Measurements from ENCODE around the gene ST6GAL1. TPM values are rescaled to one million over a fixed set of nuclear protein-coding genes. Genes with fewer than 3 reads are reported as not detected.
"Not testable (repeated sequence)": the region's sequence is repeated elsewhere in the genome, so short reads cannot be mapped to it uniquely, and the experiment has no call there.

ST6GAL1 gene
- total RNA-seq, 4 donors from 2014 or later = 11.1 to 29.8 (median 18.6) TPM

DNA sequence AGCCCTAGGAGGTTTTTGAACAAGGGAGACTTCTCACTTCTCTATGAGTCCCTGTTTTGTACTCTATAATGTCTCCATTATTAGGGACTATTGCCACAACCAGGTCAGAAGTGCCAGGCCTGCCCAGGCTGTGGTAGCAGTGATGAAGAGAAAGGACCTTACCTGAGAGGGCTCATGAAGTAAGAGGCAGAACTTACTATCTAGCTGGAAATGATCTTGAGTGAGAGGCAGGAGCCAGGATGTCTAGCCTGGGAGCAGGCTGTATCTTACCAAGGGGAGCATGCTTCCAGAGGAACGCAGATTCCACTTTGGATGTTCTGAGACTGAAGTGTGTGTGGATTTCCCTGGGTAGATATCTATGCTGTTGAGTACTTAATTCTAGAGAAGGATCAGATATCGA is 115.7 kb downstream of the ST6GAL1 start:
- H3K9me3 ChIP-seq = no peaks in the 10 kb centered on the region
- no peak overlapping the region for H3K27ac ChIP-seq
- intact Hi-C loops (cut with DNase I; ENCODE audit: low total_unique reads) = no loop called here
- no peak overlapping the region for H3K4me3 ChIP-seq
- H3K4me1 ChIP-seq = peaks cover 0 to 12% of the 10 kb centered on the region in 2 donors
- DNase-seq = no peak
- H3K36me3 ChIP-seq = no peaks in the 10 kb centered on the region
- TF ChIP-seq, protein P1, sequence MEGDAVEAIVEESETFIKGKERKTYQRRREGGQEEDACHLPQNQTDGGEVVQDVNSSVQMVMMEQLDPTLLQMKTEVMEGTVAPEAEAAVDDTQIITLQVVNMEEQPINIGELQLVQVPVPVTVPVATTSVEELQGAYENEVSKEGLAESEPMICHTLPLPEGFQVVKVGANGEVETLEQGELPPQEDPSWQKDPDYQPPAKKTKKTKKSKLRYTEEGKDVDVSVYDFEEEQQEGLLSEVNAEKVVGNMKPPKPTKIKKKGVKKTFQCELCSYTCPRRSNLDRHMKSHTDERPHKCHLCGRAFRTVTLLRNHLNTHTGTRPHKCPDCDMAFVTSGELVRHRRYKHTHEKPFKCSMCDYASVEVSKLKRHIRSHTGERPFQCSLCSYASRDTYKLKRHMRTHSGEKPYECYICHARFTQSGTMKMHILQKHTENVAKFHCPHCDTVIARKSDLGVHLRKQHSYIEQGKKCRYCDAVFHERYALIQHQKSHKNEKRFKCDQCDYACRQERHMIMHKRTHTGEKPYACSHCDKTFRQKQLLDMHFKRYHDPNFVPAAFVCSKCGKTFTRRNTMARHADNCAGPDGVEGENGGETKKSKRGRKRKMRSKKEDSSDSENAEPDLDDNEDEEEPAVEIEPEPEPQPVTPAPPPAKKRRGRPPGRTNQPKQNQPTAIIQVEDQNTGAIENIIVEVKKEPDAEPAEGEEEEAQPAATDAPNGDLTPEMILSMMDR (IDR thresholded peaks at IDR 0.05 in 4 of 5, conservative IDR thresholded peaks at IDR 0.05 in 1 of 5) = no peak
- no peak for TF ChIP-seq POLR2A (IDR thresholded peaks at IDR 0.05)
- in situ Hi-C loops (cut with MboI; ENCODE audit: low sequenced_read_pairs in 4 of 4) = no loop called here
- no peaks in the 10 kb centered on the region for H3K27me3 ChIP-seq
- no peak for ATAC-seq

DNA sequence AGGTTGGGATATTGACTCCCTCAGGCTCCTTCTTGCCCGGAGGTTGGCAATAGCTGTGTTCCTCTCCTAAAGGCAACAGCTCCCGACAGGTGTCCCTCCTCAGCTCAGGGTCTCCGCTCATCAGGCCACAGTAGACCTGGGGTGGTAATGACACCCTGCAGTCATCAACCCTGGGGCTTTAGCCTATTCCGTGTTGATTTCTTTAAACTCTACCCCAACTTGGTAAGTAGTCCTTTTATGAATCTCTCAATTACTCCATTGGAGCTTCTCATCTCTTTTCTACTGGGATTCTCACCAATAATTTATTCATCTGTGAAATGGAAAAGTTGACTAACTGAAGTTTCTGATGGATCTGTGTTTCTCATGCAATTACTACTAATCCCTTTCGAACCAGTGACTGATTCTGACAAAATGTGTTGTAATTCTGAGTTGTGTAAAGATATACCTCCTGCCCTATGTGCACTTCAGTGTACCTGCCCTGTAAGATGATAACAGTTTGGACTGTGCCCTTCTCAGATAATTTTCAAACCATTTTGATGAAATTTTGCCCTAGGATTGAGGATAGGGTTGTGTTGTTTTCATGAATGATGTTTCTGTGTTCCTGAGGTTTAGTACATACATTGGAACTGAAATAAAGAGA is 119.3 kb downstream of the ST6GAL1 start:
- Histone ChIP-seq H3K4me1 (peaks cover 0 to under 1% of the 10 kb centered on the region in 2 donors), H3K27ac (no peak overlapping the region), H3K27me3 (no peaks in the 10 kb centered on the region), H3K36me3 (peaks cover 4 to 13% of the 10 kb centered on the region in 2 donors), H3K9me3 (no peaks in the 10 kb centered on the region), H3K4me3 (no peak overlapping the region)
- intact Hi-C loops (cut with DNase I; ENCODE audit: low total_unique reads) (no loop called here), in situ Hi-C loops (cut with MboI; ENCODE audit: low sequenced_read_pairs in 4 of 4) (no loop called here)
- no peak for DNase-seq
- no peak for TF ChIP-seq POLR2A (IDR thresholded peaks at IDR 0.05)
- TF ChIP-seq, protein P1 (IDR thresholded peaks at IDR 0.05 in 4 of 5, conservative IDR thresholded peaks at IDR 0.05 in 1 of 5) = no peak
- ATAC-seq = no peak

DNA sequence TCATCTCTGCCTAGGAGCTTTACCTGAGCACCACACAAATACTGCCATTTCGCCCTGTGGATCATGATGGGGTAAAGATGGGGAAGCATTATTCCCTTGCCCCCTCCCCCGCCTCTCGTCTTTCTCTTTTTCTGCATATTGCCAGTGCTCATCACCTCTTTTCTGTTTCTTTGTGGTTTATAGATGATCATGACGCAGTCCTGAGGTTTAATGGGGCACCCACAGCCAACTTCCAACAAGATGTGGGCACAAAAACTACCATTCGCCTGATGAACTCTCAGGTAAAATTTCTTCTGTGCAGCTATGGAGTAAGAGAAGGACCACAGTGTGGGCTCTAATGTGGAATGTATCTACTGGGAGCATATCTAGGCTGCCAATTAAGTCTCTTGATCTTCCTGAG is 120.7 kb downstream of the ST6GAL1 start:
- ATAC-seq (no peak), DNase-seq (no peak)
- intact Hi-C loops (cut with DNase I; ENCODE audit: low total_unique reads) (no loop called here), in situ Hi-C loops (cut with MboI; ENCODE audit: low sequenced_read_pairs in 4 of 4) (no loop called here)
- Histone ChIP-seq H3K9me3 (no peaks in the 10 kb centered on the region), H3K27me3 (no peaks in the 10 kb centered on the region), H3K27ac (no peak overlapping the region), H3K4me1 (no peaks in the 10 kb centered on the region), H3K36me3 (peaks cover 4 to 13% of the 10 kb centered on the region in 2 donors), H3K4me3 (no peak overlapping the region)
- TF ChIP-seq, protein P1 (IDR thresholded peaks at IDR 0.05 in 4 of 5, conservative IDR thresholded peaks at IDR 0.05 in 1 of 5) = no peak
- TF ChIP-seq POLR2A (IDR thresholded peaks at IDR 0.05) = no peak

DNA sequence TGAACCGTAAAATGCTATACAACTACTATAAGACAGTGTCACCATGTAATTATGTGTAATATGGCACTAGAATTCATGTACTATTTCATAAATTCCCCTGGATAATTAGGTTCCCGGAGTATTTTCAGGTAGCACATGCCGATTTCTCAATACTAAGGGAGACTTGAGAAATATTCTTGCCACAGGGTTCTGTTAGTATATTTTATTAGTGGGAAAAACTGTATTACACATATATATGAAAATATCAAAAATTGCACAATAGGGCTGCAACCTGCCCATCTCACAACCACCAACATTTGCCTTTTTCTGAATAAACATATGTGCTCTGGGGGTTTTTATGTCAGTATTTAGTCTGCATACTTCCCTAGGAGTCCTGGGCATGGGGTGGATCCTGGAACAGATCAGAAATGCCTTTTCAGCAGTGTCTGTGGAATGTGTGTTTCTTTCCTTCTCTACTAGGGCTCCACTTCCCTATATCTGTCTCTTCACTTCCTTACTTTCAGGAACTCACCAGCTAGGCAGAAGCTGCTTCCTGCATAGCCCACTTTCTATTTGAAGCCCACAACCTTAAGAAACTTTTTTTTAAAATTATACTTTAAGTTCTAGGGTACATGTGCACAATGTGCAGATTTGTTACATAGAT is 121.5 kb downstream of the ST6GAL1 start:
- ATAC-seq = no peak
- peaks cover 4 to 13% of the 10 kb centered on the region in 2 donors for H3K36me3 ChIP-seq

DNA sequence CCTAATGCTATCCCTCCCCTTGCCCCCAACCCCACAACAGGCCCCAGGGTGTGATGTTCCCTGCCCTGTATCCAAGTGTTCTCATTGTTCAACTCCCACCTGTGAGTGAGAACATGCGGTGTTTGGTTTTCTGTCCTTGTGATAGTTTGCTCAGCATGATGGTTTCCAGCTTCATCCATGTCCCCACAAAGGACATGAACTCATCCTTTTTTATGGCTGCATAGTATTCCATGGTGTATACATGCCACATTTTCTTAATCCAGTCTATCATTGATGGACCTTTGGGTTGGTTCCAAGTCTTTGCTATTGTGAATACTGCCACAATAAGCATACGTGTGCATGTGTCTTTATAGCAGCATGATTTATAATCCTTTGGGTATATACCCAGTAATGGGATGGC is 122.1 kb downstream of the ST6GAL1 start:
- H3K9me3 ChIP-seq; H3K4me1 ChIP-seq; H3K4me3 ChIP-seq; H3K27ac ChIP-seq; intact Hi-C loops (cut with DNase I; ENCODE audit: low total_unique reads); H3K27me3 ChIP-seq; in situ Hi-C loops (cut with MboI; ENCODE audit: low sequenced_read_pairs in 4 of 4); DNase-seq; ATAC-seq: not testable (repeated sequence)
- H3K36me3 ChIP-seq = peaks cover 4 to 13% of the 10 kb centered on the region in 2 donors

More for the DNA sequence above, 121.5 kb downstream of the ST6GAL1 start:
- no peak for DNase-seq
- H3K27me3 ChIP-seq = no peaks in the 10 kb centered on the region
- no peaks in the 10 kb centered on the region for H3K4me1 ChIP-seq
- in situ Hi-C loops (cut with MboI; ENCODE audit: low sequenced_read_pairs in 4 of 4) = no loop called here
- H3K27ac ChIP-seq = no peak overlapping the region
- H3K9me3 ChIP-seq = no peaks in the 10 kb centered on the region
- no peak overlapping the region for H3K4me3 ChIP-seq
- TF ChIP-seq POLR2A (IDR thresholded peaks at IDR 0.05) = no peak
- TF ChIP-seq, protein P1 (IDR thresholded peaks at IDR 0.05 in 4 of 5, conservative IDR thresholded peaks at IDR 0.05 in 1 of 5) = no peak
- intact Hi-C loops (cut with DNase I; ENCODE audit: low total_unique reads) = no loop called here

DNA sequence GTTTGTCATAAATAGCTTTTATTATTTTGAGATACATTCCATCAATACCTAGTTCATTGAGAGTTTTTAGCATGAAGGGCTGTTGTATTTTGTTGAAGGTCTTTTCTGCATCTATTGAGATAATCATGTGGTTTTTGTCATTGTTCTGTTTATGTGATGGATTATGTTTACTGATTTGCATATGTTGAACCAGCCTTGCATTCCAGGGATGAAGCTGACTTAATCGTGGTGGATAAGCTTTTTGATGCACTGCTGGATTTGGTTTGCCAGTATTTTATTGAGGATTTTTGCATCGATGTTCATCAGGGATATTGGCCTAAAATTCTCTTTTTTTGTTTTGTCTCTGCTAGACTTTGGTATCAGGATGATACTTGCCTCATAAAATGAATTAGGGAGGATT is 124.1 kb downstream of the ST6GAL1 start:
- H3K27ac ChIP-seq; H3K27me3 ChIP-seq; H3K9me3 ChIP-seq; H3K4me3 ChIP-seq; in situ Hi-C loops (cut with MboI; ENCODE audit: low sequenced_read_pairs in 4 of 4); DNase-seq; ATAC-seq; intact Hi-C loops (cut with DNase I; ENCODE audit: low total_unique reads); H3K4me1 ChIP-seq: not testable (repeated sequence)
- peaks cover 4 to 13% of the 10 kb centered on the region in 2 donors for H3K36me3 ChIP-seq

DNA sequence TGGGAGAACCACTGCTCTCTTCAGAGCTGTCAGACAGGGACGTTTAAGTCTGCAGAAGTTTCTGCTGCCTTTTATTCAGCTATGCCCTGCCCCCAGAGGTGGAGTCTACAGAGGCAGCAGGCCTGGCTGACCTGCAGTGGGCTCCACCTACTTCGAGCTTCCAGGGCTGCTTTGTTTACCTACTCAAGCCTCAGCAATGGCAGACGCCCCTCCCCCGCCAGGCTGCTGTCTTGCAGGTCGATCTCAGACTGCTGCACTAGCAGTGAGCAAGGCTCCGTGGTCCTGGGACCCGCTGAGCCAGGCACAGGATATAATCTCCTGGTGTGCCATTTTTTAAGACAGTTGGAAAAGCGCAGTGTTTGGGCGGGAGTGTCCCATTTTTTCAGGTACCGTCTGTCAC is 127.5 kb downstream of the ST6GAL1 start:
- H3K4me1 ChIP-seq; DNase-seq; H3K27me3 ChIP-seq; in situ Hi-C loops (cut with MboI; ENCODE audit: low sequenced_read_pairs in 4 of 4); intact Hi-C loops (cut with DNase I; ENCODE audit: low total_unique reads); H3K27ac ChIP-seq; H3K4me3 ChIP-seq; ATAC-seq; H3K36me3 ChIP-seq; H3K9me3 ChIP-seq: not testable (repeated sequence)

All from gastrocnemius medialis (tissue), 4 donors.